Hepatocyte (in vitro differentiated cells): Measurements from ENCODE around the gene ALAD.

Source experiments
- CTCF ChIP-seq: fragments of 200-600 bp; sonication (generic); IDR thresholded peaks from 2 replicates; pipeline ENCODE4 v1.5.1; 2016; ENCODE audit warnings: antibody characterized with exemption, mild to moderate bottlenecking; ENCODE audit not compliant: poor library complexity
- EZH2 ChIP-seq: fragments of 200-600 bp; sonication (generic); IDR thresholded peaks from 2 replicates; pipeline ENCODE4 v1.6.1; 2016; ENCODE audit warnings: antibody characterized with exemption, mild to moderate bottlenecking, borderline replicate concordance

- TF ChIP-seq CTCF (no peak), EZH2 (no peak)
These were observed 52.6 kb downstream of the ALAD start for GRCh38 chr9:113348437-113348836.
